ENCODE measurements around the gene CLDN20. TPM values are rescaled to one million over a fixed set of nuclear protein-coding genes. Genes with fewer than 3 reads are reported as not detected.

Gene CLDN20
- total and polyA plus RNA-seq, 2 of the 8 experiments (the other 6 are each of a cell fraction or from before 2014, with no cell fraction given), result not detected

- H3K9ac ChIP-seq (replicated peaks in 1 of 4; ENCODE audit: extremely low read depth in 1 of 4, low read depth in 3 of 4, low read length in 3 of 4), result no peak overlapping the region
- POLR2A ChIA-PET (ENCODE audit: partially characterized antibody), result interaction anchor here (1.1 kb wide), 1 partner anchor 16 kb away, joined by 3 read pairs; no protein-coding TSS in a partner anchor
- H3K4ac ChIP-seq (replicated peaks; ENCODE audit: insufficient read length, low read depth, low read length), result no peak overlapping the region
- CTCF ChIA-PET (ENCODE audit: partially characterized antibody), result interaction anchor here (1.1 kb wide), 1 partner anchor 25 kb away, joined by 3 read pairs; no protein-coding TSS in a partner anchor
- H3K79me1 ChIP-seq (ENCODE audit: low read depth, low read length), result no peaks in the 10 kb centered on the region; the same call in 1 of the 2 replicates
- no peak for FAIRE-seq
- no peaks in the 10 kb centered on the region for H3K23me2 ChIP-seq (ENCODE audit: low read depth, low read length)
- H2BK5ac ChIP-seq (ENCODE audit: low read depth, low read length), result no peak overlapping the region
- no peaks in the 10 kb centered on the region; a peak in 1 of 7 replicates for H3K4me1 ChIP-seq (replicated peaks in 1 of 4; ENCODE audit: control insufficient read depth in 3 of 4, insufficient read depth in 4 of 4, low read length in 3 of 4)
- no peaks in the 10 kb centered on the region for H3K27me3 ChIP-seq (replicated peaks in 1 of 4; ENCODE audit: control insufficient read depth in 3 of 4, extremely low read depth in 1 of 4, insufficient read depth in 3 of 4, low read length in 3 of 4)
- H2BK12ac ChIP-seq (ENCODE audit: low read depth, low read length), result no peak overlapping the region
- H2BK120ac ChIP-seq (replicated peaks; ENCODE audit: low read depth, low read length), result no peak overlapping the region
- H3K14ac ChIP-seq (ENCODE audit: insufficient read length), result no peak overlapping the region
- H3K79me2 ChIP-seq (ENCODE audit: control insufficient read depth in 1 of 2, insufficient read depth in 2 of 2, low read length in 2 of 2), result peaks cover 0 to 5% of the 10 kb centered on the region in 2 experiments; a peak in 1 of 4 replicates
- DNase-seq (ENCODE audit: low read depth in 1 of 2, low spot score in 2 of 2), result no peak
- no peak overlapping the region for H4K5ac ChIP-seq (ENCODE audit: insufficient read length, low read depth, low read length)
- H3K9me3 ChIP-seq (ENCODE audit: insufficient read depth in 2 of 2, low read depth in 1 of 2, low read length in 1 of 2), result no peaks in the 10 kb centered on the region
- H2AK5ac ChIP-seq (ENCODE audit: low read depth, low read length), result no peak overlapping the region
- H2AFZ ChIP-seq (ENCODE audit: low read length), result no peak overlapping the region
- H4K20me1 ChIP-seq (replicated peaks in 1 of 2; ENCODE audit: control insufficient read depth in 1 of 2, insufficient read depth in 2 of 2, low read length in 2 of 2), result peaks cover 0 to 2% of the 10 kb centered on the region in 2 experiments
- no peak overlapping the region for H3K56ac ChIP-seq (replicated peaks; ENCODE audit: insufficient read length, low read depth, low read length)
- H4K91ac ChIP-seq (replicated peaks; ENCODE audit: insufficient read length, low read length), result no peak overlapping the region
- H4K8ac ChIP-seq (ENCODE audit: extremely low read depth, insufficient read depth, low read length), result no peak overlapping the region
- H3K4me3 ChIP-seq (ENCODE audit: extremely low read depth in 1 of 4, insufficient read depth in 2 of 4, low read depth in 3 of 4, low read length in 4 of 4), result no peak overlapping the region
- H3K4me2 ChIP-seq (ENCODE audit: insufficient read depth in 1 of 2, low read depth in 2 of 2, low read length in 2 of 2), result no peak overlapping the region
- peaks cover 5 to 67% (median 30%) of the 10 kb centered on the region in 4 experiments; a peak in 7 of 8 replicates for H3K36me3 ChIP-seq (ENCODE audit: control insufficient read depth in 2 of 4, insufficient read depth in 4 of 4, low read length in 3 of 4)
- no peak overlapping the region for H3K18ac ChIP-seq (ENCODE audit: extremely low read depth, low read length)
- TF ChIP-seq EP300 (IDR thresholded peaks at IDR 0.05; ENCODE audit: borderline replicate concordance in 1 of 2, low read depth in 2 of 2, low read length in 2 of 2), result no peak
- TF ChIP-seq ATF2 (IDR thresholded peaks at IDR 0.05; ENCODE audit: low read length), result no peak
- H2BK20ac ChIP-seq (ENCODE audit: low read length), result no peak overlapping the region
- WGBS, 2 experiments (ENCODE audit: extremely low coverage in 1 of 2, insufficient coverage in 1 of 2, insufficient read length in 1 of 2, insufficient replicate concordance in 2 of 2, low coverage in 1 of 2, low lambda C conversion rate in 2 of 2, missing lambda C conversion rate in 1 of 2), result 72% methylated on average over 5 of the region's 5 CpGs; no CpG with 5 or more reads in 1 of the 2 experiments
- no peak overlapping the region for H3K27ac ChIP-seq (ENCODE audit: low read depth, low read length)
- no peak overlapping the region for H2BK15ac ChIP-seq (ENCODE audit: low read length)
- no peak overlapping the region for H3K23ac ChIP-seq (ENCODE audit: insufficient read length)
Measured at GRCh38 chr6:155292711-155293110, 28.9 kb downstream of the CLDN20 start.

Measured in H1 (cell line).